HL-60 (cell line): Measurements from ENCODE around the gene TET2.

ENCODE experiments used
- CTCF ChIP-seq: IDR thresholded peaks from one replicate; pipeline ENCODE4 v1.5.1; 2011; ENCODE audit warnings: low read length, control low read depth, inconsistent platforms; ENCODE audit not compliant: insufficient read depth
- TF ChIP-seq, protein P1 (sequence below): IDR thresholded peaks from 2 replicates; pipeline ENCODE4 v1.6.1; 2012; ENCODE audit warnings: low read depth; ENCODE audit not compliant: insufficient replicate concordance

GRCh38 chr4:105192910-105193309 is 46.2 kb downstream of the TET2 start:
- no peak for TF ChIP-seq CTCF
- TF ChIP-seq, protein P1, sequence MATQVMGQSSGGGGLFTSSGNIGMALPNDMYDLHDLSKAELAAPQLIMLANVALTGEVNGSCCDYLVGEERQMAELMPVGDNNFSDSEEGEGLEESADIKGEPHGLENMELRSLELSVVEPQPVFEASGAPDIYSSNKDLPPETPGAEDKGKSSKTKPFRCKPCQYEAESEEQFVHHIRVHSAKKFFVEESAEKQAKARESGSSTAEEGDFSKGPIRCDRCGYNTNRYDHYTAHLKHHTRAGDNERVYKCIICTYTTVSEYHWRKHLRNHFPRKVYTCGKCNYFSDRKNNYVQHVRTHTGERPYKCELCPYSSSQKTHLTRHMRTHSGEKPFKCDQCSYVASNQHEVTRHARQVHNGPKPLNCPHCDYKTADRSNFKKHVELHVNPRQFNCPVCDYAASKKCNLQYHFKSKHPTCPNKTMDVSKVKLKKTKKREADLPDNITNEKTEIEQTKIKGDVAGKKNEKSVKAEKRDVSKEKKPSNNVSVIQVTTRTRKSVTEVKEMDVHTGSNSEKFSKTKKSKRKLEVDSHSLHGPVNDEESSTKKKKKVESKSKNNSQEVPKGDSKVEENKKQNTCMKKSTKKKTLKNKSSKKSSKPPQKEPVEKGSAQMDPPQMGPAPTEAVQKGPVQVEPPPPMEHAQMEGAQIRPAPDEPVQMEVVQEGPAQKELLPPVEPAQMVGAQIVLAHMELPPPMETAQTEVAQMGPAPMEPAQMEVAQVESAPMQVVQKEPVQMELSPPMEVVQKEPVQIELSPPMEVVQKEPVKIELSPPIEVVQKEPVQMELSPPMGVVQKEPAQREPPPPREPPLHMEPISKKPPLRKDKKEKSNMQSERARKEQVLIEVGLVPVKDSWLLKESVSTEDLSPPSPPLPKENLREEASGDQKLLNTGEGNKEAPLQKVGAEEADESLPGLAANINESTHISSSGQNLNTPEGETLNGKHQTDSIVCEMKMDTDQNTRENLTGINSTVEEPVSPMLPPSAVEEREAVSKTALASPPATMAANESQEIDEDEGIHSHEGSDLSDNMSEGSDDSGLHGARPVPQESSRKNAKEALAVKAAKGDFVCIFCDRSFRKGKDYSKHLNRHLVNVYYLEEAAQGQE: no peak
